Measurements from ENCODE around the gene ITPK1.

The ITPK1 gene

GRCh38 chr14:93042968-93043940 lies 72.5 kb downstream of the ITPK1 start:
- no peak overlapping the region for H3K4me3 ChIP-seq (replicated peaks; ENCODE audit: low read depth, low read length)
- TF ChIP-seq, protein P1, sequence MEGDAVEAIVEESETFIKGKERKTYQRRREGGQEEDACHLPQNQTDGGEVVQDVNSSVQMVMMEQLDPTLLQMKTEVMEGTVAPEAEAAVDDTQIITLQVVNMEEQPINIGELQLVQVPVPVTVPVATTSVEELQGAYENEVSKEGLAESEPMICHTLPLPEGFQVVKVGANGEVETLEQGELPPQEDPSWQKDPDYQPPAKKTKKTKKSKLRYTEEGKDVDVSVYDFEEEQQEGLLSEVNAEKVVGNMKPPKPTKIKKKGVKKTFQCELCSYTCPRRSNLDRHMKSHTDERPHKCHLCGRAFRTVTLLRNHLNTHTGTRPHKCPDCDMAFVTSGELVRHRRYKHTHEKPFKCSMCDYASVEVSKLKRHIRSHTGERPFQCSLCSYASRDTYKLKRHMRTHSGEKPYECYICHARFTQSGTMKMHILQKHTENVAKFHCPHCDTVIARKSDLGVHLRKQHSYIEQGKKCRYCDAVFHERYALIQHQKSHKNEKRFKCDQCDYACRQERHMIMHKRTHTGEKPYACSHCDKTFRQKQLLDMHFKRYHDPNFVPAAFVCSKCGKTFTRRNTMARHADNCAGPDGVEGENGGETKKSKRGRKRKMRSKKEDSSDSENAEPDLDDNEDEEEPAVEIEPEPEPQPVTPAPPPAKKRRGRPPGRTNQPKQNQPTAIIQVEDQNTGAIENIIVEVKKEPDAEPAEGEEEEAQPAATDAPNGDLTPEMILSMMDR (IDR thresholded peaks at IDR 0.05; ENCODE audit: low read length, missing control alignments): no peak
- DNase-seq (ENCODE audit: low read depth): peak; percentile 83

GRCh38 chr14:93041830-93042229 lies 73.9 kb downstream of the ITPK1 start:
- no peak overlapping the region for H3K4me3 ChIP-seq (replicated peaks; ENCODE audit: low read depth, low read length)
- DNase-seq (ENCODE audit: low read depth): no peak
- TF ChIP-seq, protein P1 (IDR thresholded peaks at IDR 0.05; ENCODE audit: low read length, missing control alignments): no peak

- TF ChIP-seq, protein P1 (IDR thresholded peaks at IDR 0.05; ENCODE audit: low read length, missing control alignments): no peak
- no peak overlapping the region for H3K4me3 ChIP-seq (replicated peaks; ENCODE audit: low read depth, low read length)
- DNase-seq (ENCODE audit: low read depth): no peak
Measured at GRCh38 chr14:93040982-93041381, 74.7 kb downstream of the ITPK1 start.

GRCh38 chr14:93040443-93040842 lies 75.3 kb downstream of the ITPK1 start:
- no peak overlapping the region for H3K4me3 ChIP-seq (replicated peaks; ENCODE audit: low read depth, low read length)
- DNase-seq (ENCODE audit: low read depth): no peak
- TF ChIP-seq, protein P1 (IDR thresholded peaks at IDR 0.05; ENCODE audit: low read length, missing control alignments): no peak

- no peak for DNase-seq (ENCODE audit: low read depth)
- no peak overlapping the region for H3K4me3 ChIP-seq (replicated peaks; ENCODE audit: low read depth, low read length)
- TF ChIP-seq, protein P1 (IDR thresholded peaks at IDR 0.05; ENCODE audit: low read length, missing control alignments): no peak
Measured at GRCh38 chr14:93039649-93040315, 75.9 kb downstream of the ITPK1 start.

DNA sequence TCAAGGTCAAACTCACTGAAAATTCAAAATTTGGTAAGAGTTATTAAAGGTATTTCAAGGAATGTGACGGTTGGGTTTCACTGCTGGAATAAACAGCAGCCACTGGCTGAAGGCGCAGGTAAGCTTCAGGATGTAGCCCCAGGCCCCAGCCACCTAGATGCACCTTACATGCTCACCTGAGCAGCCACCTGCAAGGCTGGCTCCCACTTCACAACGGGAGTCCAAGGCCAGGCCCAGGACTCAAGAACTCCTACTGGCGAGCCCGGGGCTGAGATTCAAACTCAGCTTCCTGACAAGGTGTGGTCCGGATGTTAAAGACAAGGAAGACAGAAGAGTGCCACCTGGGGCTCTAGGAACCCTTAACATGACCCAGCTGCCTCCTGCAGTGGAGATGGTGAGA lies 78.4 kb downstream of the ITPK1 start:
- TF ChIP-seq, protein P1 (IDR thresholded peaks at IDR 0.05; ENCODE audit: low read length, missing control alignments): no peak
- no peak overlapping the region for H3K4me3 ChIP-seq (replicated peaks; ENCODE audit: low read depth, low read length)
- DNase-seq (ENCODE audit: low read depth): no peak

Measured in fibroblast of pulmonary artery (primary cell).